Activated T-cell treated with anti-CD3 and anti-CD28 coated beads, Interleukin-2, amount 50 U/mL, for 24 hours (primary cell): ENCODE data around the gene WSB2.
A peak's percentile ranks its signal among the peaks of the same experiment; 100 is the strongest.
"Not testable (repeated sequence)": the region's sequence is repeated elsewhere in the genome, so short reads cannot be mapped to it uniquely, and the experiment has no call there.

Experiments used
- DNase-seq: peaks from one replicate; pipeline ENCODE4 v3.0.0-alpha.2; 2020
- H3K27ac Mint-ChIP-seq: 2 replicates; pipeline ENCODE4 v1.8.0; 2020; ENCODE audit warnings: mild to moderate bottlenecking, mixed read lengths
- H3K27me3 Mint-ChIP-seq: 2 replicates; pipeline ENCODE4 v1.8.0; 2020; ENCODE audit warnings: mixed read lengths
- H3K36me3 Mint-ChIP-seq: 2 replicates; pipeline ENCODE4 v1.8.0; 2020; ENCODE audit warnings: low read depth, mixed read lengths
- H3K4me1 Mint-ChIP-seq: 2 replicates; pipeline ENCODE4 v1.8.0; 2020; ENCODE audit warnings: low read depth, mixed read lengths
- H3K4me3 Mint-ChIP-seq: 2 replicates; pipeline ENCODE4 v1.8.0; 2020; ENCODE audit warnings: mild to moderate bottlenecking, moderate library complexity, mixed read lengths
- H3K9me3 Mint-ChIP-seq: 2 replicates; pipeline ENCODE4 v1.8.0; 2020; ENCODE audit warnings: mixed read lengths

The WSB2 gene

GRCh38 chr12:118081521-118081920 is 20.5 kb upstream of the WSB2 start:
- DNase-seq, H3K27me3 Mint-ChIP-seq, H3K4me1 Mint-ChIP-seq, H3K4me3 Mint-ChIP-seq, H3K36me3 Mint-ChIP-seq, H3K9me3 Mint-ChIP-seq, H3K27ac Mint-ChIP-seq: not testable (repeated sequence)

- no peak for DNase-seq
- no peak overlapping the region for H3K27ac Mint-ChIP-seq
- no peak overlapping the region for H3K4me3 Mint-ChIP-seq
- H3K4me1 Mint-ChIP-seq, result peaks cover 1% of the 10 kb centered on the region
- peaks cover 2% of the 10 kb centered on the region for H3K27me3 Mint-ChIP-seq
- H3K36me3 Mint-ChIP-seq, result no peaks in the 10 kb centered on the region
- H3K9me3 Mint-ChIP-seq, result no peaks in the 10 kb centered on the region
Observed at GRCh38 chr12:118073768-118074167, 12.8 kb upstream of the WSB2 start.

GRCh38 chr12:118070650-118071049 is 9.7 kb upstream of the WSB2 start:
- H3K27ac Mint-ChIP-seq, result no peak overlapping the region
- no peak overlapping the region for H3K4me3 Mint-ChIP-seq
- H3K27me3 Mint-ChIP-seq, result peaks cover 10% of the 10 kb centered on the region
- no peak for DNase-seq
- no peaks in the 10 kb centered on the region for H3K9me3 Mint-ChIP-seq
- no peaks in the 10 kb centered on the region for H3K36me3 Mint-ChIP-seq
- peaks cover 10% of the 10 kb centered on the region for H3K4me1 Mint-ChIP-seq

GRCh38 chr12:118068445-118068844 is 7.5 kb upstream of the WSB2 start:
- Mint-ChIP-seq H3K27me3 (peaks cover 10% of the 10 kb centered on the region), H3K4me1 (peaks cover 32% of the 10 kb centered on the region), H3K27ac (peak overlapping the region; percentile 14), H3K4me3 (no peak overlapping the region), H3K36me3 (peaks cover 3% of the 10 kb centered on the region), H3K9me3 (no peaks in the 10 kb centered on the region)
- DNase-seq, result no peak

- Mint-ChIP-seq H3K4me3 (no peak overlapping the region), H3K27me3 (peaks cover 10% of the 10 kb centered on the region), H3K27ac (no peak overlapping the region), H3K36me3 (peaks cover 16% of the 10 kb centered on the region), H3K4me1 (peaks cover 45% of the 10 kb centered on the region), H3K9me3 (no peaks in the 10 kb centered on the region)
- DNase-seq, result no peak
Observed at GRCh38 chr12:118065380-118065779, 4.4 kb upstream of the WSB2 start.

- Mint-ChIP-seq H3K9me3 (no peaks in the 10 kb centered on the region), H3K27me3 (peaks cover 10% of the 10 kb centered on the region), H3K4me3 (peak overlapping the region; percentile 87), H3K36me3 (peaks cover 23% of the 10 kb centered on the region), H3K27ac (peak overlapping the region; percentile 64), H3K4me1 (peaks cover 52% of the 10 kb centered on the region)
- no peak for DNase-seq
Observed at GRCh38 chr12:118064608-118065007, 3.6 kb upstream of the WSB2 start.

- DNase-seq, result no peak
- peaks cover 28% of the 10 kb centered on the region for H3K36me3 Mint-ChIP-seq
- H3K4me1 Mint-ChIP-seq, result peaks cover 59% of the 10 kb centered on the region
- H3K27ac Mint-ChIP-seq, result peak overlapping the region; percentile 69
- peak overlapping the region; percentile 87 for H3K4me3 Mint-ChIP-seq
- peaks cover 9% of the 10 kb centered on the region for H3K27me3 Mint-ChIP-seq
- H3K9me3 Mint-ChIP-seq, result no peaks in the 10 kb centered on the region
Observed at GRCh38 chr12:118063576-118064391, 2.8 kb upstream of the WSB2 start.

- peak; percentile 53 for DNase-seq
- peaks cover 32% of the 10 kb centered on the region for H3K36me3 Mint-ChIP-seq
- peak overlapping the region; percentile 94 for H3K27ac Mint-ChIP-seq
- peaks cover 59% of the 10 kb centered on the region for H3K4me1 Mint-ChIP-seq
- H3K9me3 Mint-ChIP-seq, result no peaks in the 10 kb centered on the region
- H3K4me3 Mint-ChIP-seq, result peak overlapping the region; percentile 87
- no peaks in the 10 kb centered on the region for H3K27me3 Mint-ChIP-seq
Observed at GRCh38 chr12:118061873-118062843, 1.2 kb upstream of the WSB2 start.

- peak; percentile 64 for DNase-seq
- Mint-ChIP-seq H3K4me1 (peaks cover 63% of the 10 kb centered on the region), H3K4me3 (peak overlapping the region; percentile 86), H3K9me3 (no peaks in the 10 kb centered on the region), H3K27ac (peak overlapping the region; percentile 96), H3K27me3 (no peaks in the 10 kb centered on the region), H3K36me3 (peaks cover 32% of the 10 kb centered on the region)
Observed at GRCh38 chr12:118060301-118061010, 523 bp downstream of the WSB2 start.

- Mint-ChIP-seq H3K9me3 (no peaks in the 10 kb centered on the region), H3K4me1 (peaks cover 58% of the 10 kb centered on the region)
- no peak for DNase-seq
Observed at GRCh38 chr12:118059341-118060191, 1.4 kb downstream of the WSB2 start.

GRCh38 chr12:118058881-118059280 is 2.1 kb downstream of the WSB2 start:
- no peak for DNase-seq
- Mint-ChIP-seq H3K9me3 (no peaks in the 10 kb centered on the region), H3K27me3 (no peaks in the 10 kb centered on the region), H3K4me3 (peak overlapping the region; percentile 86), H3K27ac (peak overlapping the region; percentile 96), H3K36me3 (peaks cover 32% of the 10 kb centered on the region), H3K4me1 (peaks cover 51% of the 10 kb centered on the region)

More at GRCh38 chr12:118059341-118060191, 1.4 kb downstream of the WSB2 start:
- peak overlapping the region; percentile 96 for H3K27ac Mint-ChIP-seq
- no peaks in the 10 kb centered on the region for H3K27me3 Mint-ChIP-seq
- peaks cover 32% of the 10 kb centered on the region for H3K36me3 Mint-ChIP-seq
- H3K4me3 Mint-ChIP-seq, result peak overlapping the region; percentile 86

- DNase-seq, result no peak
- no peaks in the 10 kb centered on the region for H3K27me3 Mint-ChIP-seq
- H3K27ac Mint-ChIP-seq, result peak overlapping the region; percentile 29
- H3K36me3 Mint-ChIP-seq, result peaks cover 35% of the 10 kb centered on the region
- no peak overlapping the region for H3K4me3 Mint-ChIP-seq
- no peaks in the 10 kb centered on the region for H3K9me3 Mint-ChIP-seq
- peaks cover 51% of the 10 kb centered on the region for H3K4me1 Mint-ChIP-seq
Observed at GRCh38 chr12:118058227-118058626, 2.8 kb downstream of the WSB2 start.

- Mint-ChIP-seq H3K9me3 (no peaks in the 10 kb centered on the region), H3K27me3 (no peaks in the 10 kb centered on the region), H3K27ac (peak overlapping the region; percentile 0), H3K36me3 (peaks cover 44% of the 10 kb centered on the region), H3K4me1 (peaks cover 61% of the 10 kb centered on the region), H3K4me3 (no peak overlapping the region)
- no peak for DNase-seq
Observed at GRCh38 chr12:118055865-118056773, 4.9 kb downstream of the WSB2 start.
